DMS153 (cell line): Measurements from ENCODE around the gene EPS8L2.

Source experiments
- DNase-seq: peaks from one replicate; lab custom pipeline; 2025; lab: John Stamatoyannopoulos, UW

The EPS8L2 gene

GRCh38 chr11:705646-706438 is at the start of gene EPS8L2:
TSS of gene EPS8L2 (plus strand) at chr11:706231. CDS start at chr11:709408, 3,177 bp downstream.
- no peak for DNase-seq

GRCh38 chr11:656426-656825 is 49.6 kb upstream of the EPS8L2 start:
- no peak for DNase-seq

GRCh38 chr11:656866-657265 is 49.2 kb upstream of the EPS8L2 start:
- no peak for DNase-seq

- DNase-seq: no peak
Observed at GRCh38 chr11:657691-658126, 48.3 kb upstream of the EPS8L2 start.

DNA sequence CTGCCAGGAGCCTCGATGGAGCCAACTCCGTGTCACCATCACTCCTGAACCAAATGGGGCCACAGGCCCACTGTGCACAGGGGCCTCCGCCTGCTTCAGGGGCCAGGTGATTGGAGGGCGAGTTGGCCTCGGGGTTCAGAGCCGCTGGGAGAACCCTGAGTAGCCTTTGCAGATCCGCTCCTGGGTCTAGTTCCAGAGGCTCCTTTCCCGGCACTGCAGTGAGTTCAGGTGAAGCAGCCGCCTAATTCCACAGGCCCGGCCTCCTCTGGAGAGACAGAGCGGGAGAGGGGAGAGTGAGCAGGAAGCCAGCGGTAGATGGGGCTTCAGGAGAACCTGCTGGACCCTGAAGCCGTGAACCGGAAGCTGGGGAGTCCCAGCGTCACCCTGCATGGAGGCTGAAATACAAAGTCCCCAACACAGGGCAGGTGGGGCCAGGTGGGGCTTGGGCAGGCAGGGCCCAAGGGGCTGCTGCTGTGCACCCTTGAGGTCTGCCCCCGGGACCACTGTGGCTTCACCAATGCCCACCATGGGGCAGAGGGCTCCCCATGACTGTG is 46.4 kb upstream of the EPS8L2 start:
- DNase-seq: no peak

GRCh38 chr11:660281-660680 is 45.8 kb upstream of the EPS8L2 start:
- DNase-seq: no peak

- no peak for DNase-seq
Observed at GRCh38 chr11:660681-661444, 45.2 kb upstream of the EPS8L2 start.

DNA sequence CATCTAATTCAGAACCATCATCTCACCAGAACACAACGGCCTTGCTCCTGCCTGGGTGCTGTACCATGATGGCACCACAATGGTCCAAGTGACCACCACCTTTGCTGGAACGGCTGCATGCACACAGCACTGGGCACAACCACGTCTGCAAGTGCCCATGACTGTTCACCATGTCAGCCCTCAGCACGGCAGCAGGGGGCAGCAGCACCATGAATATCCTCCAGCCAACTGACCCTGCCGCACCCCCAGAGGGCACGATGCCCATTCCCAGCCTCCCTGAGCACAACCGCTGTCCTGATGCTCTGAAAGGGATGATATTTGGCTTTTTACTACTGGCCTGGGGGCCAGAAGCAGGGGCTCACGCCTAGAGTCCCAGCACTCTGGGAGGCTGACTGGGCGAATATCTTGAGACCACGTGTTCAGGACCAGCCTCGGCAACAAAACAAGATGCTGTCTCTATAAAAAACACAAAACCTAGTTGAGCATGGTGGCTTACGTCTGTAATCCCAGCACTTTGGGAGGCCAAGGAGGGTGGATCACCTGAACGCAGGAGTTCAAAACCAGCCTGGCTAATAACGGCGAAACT is 43.2 kb upstream of the EPS8L2 start:
- DNase-seq: peak; percentile 2

GRCh38 chr11:665062-665703 is 40.8 kb upstream of the EPS8L2 start:
- DNase-seq: no peak

DNA sequence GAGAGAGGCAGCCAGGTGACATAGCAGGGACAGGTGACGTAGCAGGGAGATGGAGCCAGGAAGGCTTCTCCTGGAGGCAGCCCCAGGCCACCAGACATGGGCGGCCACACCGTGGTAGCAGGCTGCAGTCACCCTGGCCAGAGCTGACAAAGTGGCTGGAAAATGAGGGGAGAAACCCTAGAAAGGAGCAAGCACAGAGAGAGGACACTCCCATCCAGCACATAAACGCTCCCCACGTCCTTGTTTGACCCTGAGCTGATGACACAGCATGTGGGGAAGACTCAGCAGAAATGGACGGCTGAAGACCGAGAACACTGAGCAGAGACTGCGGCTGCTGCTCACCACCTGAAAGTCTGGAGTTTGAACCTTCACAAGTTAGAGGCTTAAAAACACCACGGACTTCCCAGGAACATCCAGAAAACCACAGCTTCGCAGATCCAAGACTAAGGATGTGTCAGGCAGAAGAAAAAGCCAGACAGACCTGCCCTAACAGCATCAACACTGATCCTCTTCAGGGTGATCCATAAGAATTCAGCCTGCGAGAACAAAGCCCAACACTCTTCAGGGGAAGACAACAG is 40.2 kb upstream of the EPS8L2 start:
- no peak for DNase-seq

- DNase-seq: no peak
Observed at GRCh38 chr11:673866-674265, 32.2 kb upstream of the EPS8L2 start.

DNA sequence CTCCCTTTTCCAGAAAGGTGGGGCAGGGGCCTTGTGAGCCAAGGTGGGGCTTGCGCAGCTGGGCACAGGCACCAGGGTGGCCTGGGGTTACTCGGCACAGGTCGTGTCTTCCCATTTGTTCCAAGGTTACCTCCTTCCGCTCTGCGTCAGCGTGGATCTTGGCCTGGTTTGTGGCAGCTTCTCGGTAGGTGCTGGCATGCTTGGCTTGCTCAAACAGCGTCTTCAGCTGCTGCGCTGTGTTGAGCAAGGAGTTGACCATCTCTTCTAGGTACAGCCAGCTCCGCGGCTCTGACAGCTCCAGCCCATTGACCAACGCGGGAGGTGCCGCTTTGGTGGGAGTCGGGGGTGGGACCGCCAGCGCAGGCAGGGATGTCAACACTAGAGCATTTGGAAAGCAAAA is 31.6 kb upstream of the EPS8L2 start:
- no peak for DNase-seq

- DNase-seq: no peak
Observed at GRCh38 chr11:678297-678696, 27.7 kb upstream of the EPS8L2 start.

- DNase-seq: no peak
Observed at GRCh38 chr11:679271-680207, 26.5 kb upstream of the EPS8L2 start.

DNA sequence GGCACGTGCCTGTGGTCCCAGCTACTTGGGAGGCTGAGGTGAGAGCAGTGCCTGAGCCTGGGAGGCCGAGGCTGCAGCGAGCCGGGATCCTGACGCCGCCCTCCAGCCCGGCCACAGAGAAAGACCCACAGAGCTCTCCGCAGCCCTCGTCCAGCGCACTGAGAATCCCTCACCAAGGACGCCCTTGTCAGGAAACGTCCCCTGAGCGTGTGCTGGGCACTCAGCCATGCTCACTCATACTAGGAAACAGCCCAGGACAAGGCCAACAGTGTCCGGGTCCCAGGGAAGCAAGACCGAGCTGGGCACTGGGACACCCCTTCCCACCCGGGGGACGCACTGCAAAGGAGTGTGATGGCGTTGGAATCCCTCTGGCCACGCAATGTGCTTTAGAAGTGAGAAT is 25.6 kb upstream of the EPS8L2 start:
- DNase-seq: no peak

DNA sequence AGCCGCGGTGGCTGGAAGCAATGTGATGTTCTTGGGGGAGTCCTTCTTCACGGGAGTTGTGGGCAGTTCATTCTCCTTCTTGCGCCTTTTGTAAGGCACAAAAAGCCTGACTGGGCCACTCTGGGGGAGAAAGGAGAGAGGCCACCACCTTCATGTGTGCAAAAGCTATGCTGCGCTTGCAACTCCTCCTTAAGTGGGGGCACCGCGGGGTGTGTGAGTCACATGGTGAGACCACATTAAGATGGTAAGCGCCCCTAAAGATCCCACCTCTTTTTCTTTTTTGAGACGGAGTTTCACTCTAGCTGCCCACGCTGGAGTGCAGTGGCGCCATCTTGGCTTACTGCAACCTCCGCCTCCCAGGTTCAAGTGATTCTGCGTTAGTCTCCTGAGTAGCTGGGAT is 25.1 kb upstream of the EPS8L2 start:
- DNase-seq: no peak

DNA sequence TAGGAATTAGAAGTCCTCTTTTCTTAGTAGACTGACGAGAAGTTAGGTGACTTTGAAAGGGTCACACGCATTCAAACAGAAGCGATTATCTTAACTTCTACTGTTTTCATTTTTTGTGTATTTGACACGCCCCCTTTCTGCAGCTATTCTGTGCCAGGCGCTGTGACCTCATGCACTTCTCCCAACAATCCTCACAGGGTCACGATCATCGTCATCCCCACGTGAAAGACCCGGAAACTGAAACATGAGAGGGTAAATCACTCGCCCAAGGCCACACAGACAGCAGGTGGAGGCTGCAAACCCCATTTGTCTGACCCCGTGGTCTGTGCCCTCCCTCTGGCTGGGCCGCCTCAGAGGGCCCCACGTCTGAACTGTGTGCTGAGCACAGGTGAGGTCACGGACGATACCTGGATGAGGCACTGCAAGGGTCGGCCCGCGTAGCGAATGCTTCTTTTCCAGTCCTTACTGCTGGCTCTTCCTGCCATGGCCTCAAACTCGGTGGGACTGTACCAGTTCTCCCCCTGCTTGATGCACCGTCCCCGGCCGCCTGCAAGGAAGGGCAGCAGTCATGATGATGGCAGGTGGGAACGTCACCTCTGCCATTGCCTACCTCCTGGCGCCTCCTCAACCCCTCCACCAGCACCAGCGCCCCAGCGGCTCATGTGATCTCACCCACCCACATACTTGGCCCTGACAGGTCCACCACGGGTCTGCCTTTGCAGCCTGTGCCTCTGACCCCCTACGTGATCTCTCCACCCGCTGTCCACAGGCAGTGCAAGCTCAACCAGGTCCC is 19.4 kb upstream of the EPS8L2 start:
- no peak for DNase-seq

GRCh38 chr11:687751-688150 is 18.3 kb upstream of the EPS8L2 start:
- no peak for DNase-seq

DNA sequence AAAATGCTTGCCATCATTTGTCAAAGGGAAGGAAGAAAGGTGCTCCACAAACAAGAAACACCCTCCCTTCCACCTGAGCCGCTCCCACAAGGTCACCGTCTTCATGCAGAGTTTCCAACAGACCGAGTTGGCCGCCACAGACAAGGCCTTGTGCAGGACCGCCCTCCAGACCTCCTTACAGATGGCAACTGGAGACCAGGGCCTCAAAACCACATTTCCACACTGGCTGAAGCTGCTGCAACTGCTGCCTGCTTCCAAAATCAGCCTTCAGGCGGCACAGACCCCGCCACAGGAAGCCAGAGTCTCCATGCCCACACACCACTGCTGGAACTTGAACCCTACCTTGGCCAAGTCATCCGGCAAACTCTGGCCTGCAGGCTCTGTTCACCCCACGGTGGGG is 17.4 kb upstream of the EPS8L2 start:
- DNase-seq: no peak

- no peak for DNase-seq
Observed at GRCh38 chr11:689625-690024, 16.4 kb upstream of the EPS8L2 start.
